Skin epidermis (tissue), 12 donors: ENCODE data around the gene HLF.

Experiments
- H3K27ac ChIP-seq, 21 experiments: fragments of 200-600 bp; sonication (generic) in 11 of 21; one replicate each; pipeline ENCODE4 v1.5.0; 2020; ENCODE audit warnings: mild to moderate bottlenecking in 3 of 21, inconsistent platforms in 2 of 21, moderate library complexity in 2 of 21
- H3K4me3 ChIP-seq, 7 experiments: fragments of 200-600 bp; sonication (generic) in 2 of 7; one replicate each; pipeline ENCODE4 v1.5.0; 2020; ENCODE audit warnings: inconsistent platforms in 2 of 7, mild to moderate bottlenecking in 2 of 7, moderate library complexity in 1 of 7

Gene HLF

GRCh38 chr17:55341432-55341831 is 76.7 kb downstream of the HLF start:
- Histone ChIP-seq H3K4me3 (no peak overlapping the region), H3K27ac (no peak overlapping the region)

GRCh38 chr17:55342800-55343585 is 78.2 kb downstream of the HLF start:
- H3K4me3 ChIP-seq: no peak overlapping the region

GRCh38 chr17:55343900-55344513 is 79.2 kb downstream of the HLF start:
- peak overlapping the region in 1 of 21 experiments; percentile 5 for H3K27ac ChIP-seq
- H3K4me3 ChIP-seq: no peak overlapping the region

More at GRCh38 chr17:55342800-55343585, 78.2 kb downstream of the HLF start:
- no peak overlapping the region for H3K27ac ChIP-seq

- H3K4me3 ChIP-seq: no peak overlapping the region
- no peak overlapping the region for H3K27ac ChIP-seq
These were observed 79.8 kb downstream of the HLF start for GRCh38 chr17:55344514-55344997.

- no peak overlapping the region for H3K4me3 ChIP-seq
- H3K27ac ChIP-seq: no peak overlapping the region
These were observed 80.4 kb downstream of the HLF start for GRCh38 chr17:55345132-55345531.

GRCh38 chr17:55346658-55347057 is 81.9 kb downstream of the HLF start:
- no peak overlapping the region for H3K4me3 ChIP-seq
- H3K27ac ChIP-seq: no peak overlapping the region

- no peak overlapping the region for H3K27ac ChIP-seq
These were observed 82.6 kb downstream of the HLF start for GRCh38 chr17:55347341-55347740.

GRCh38 chr17:55348749-55349354 is 84.1 kb downstream of the HLF start:
- Histone ChIP-seq H3K27ac (no peak overlapping the region), H3K4me3 (no peak overlapping the region)

More at GRCh38 chr17:55347341-55347740, 82.6 kb downstream of the HLF start:
- no peak overlapping the region for H3K4me3 ChIP-seq

GRCh38 chr17:55350825-55351205 is 86.1 kb downstream of the HLF start:
- Histone ChIP-seq H3K27ac (no peak overlapping the region), H3K4me3 (no peak overlapping the region)

GRCh38 chr17:55351226-55351625 is 86.5 kb downstream of the HLF start:
- Histone ChIP-seq H3K4me3 (no peak overlapping the region), H3K27ac (no peak overlapping the region)

GRCh38 chr17:55354010-55354409 is 89.2 kb downstream of the HLF start:
- no peak overlapping the region for H3K4me3 ChIP-seq
- H3K27ac ChIP-seq: no peak overlapping the region

- no peak overlapping the region for H3K27ac ChIP-seq
These were observed 90.2 kb downstream of the HLF start for GRCh38 chr17:55354941-55355340.

GRCh38 chr17:55356434-55357328 is 91.9 kb downstream of the HLF start:
- no peak overlapping the region for H3K27ac ChIP-seq
- no peak overlapping the region for H3K4me3 ChIP-seq

More at GRCh38 chr17:55354941-55355340, 90.2 kb downstream of the HLF start:
- H3K4me3 ChIP-seq: no peak overlapping the region

GRCh38 chr17:55360971-55361370 is 96.2 kb downstream of the HLF start:
- Histone ChIP-seq H3K27ac (no peak overlapping the region), H3K4me3 (no peak overlapping the region)

GRCh38 chr17:55363033-55363432 is 98.3 kb downstream of the HLF start:
- Histone ChIP-seq H3K4me3 (no peak overlapping the region), H3K27ac (no peak overlapping the region)

GRCh38 chr17:55366020-55366481 is 101.3 kb downstream of the HLF start:
- H3K27ac ChIP-seq: no peak overlapping the region
- H3K4me3 ChIP-seq: no peak overlapping the region

- no peak overlapping the region for H3K27ac ChIP-seq
- no peak overlapping the region for H3K4me3 ChIP-seq
These were observed 103.9 kb downstream of the HLF start for GRCh38 chr17:55368706-55369105.
